Measurements from ENCODE around the gene DDAH1.

The DDAH1 gene

DNA sequence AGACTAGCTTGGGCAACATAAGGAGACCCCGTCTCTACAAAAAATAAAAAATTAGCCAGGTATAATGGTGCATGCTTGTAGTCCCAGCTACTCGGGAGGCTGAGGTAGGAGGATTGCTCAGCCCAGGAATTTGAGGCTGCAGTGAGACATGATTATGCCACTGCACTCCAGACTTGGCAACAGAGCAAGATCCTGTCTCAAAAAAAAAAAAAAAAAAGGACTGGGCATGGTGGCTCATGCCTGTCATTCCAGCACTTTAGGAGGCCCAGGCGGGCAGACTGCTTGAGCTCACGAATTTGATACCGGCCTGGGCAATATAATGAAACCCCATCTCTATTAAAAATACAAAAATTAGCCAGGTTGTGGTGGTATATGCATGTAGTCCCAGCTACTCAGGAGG is 141.2 kb downstream of the DDAH1 start:
- no peak for DNase-seq

DNA sequence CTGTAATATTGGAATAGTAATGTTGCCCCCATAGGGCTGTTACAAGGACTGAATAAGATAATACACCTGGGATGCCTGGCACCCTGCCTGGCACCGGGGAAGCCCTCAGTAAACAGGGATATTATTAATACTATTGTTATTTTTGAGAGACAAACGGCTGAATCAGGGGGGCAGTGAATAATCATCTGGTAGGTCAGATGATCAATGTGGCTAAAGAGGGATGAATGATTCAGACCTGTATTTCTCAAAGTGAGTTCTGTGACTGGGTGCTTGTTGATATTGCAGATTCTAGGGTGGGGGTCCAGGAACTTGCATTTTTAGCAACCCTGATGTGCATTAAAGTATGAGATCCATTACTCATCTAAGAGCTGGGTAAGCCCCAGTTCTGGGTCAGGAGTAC is 142.3 kb downstream of the DDAH1 start:
- DNase-seq = no peak

DNA sequence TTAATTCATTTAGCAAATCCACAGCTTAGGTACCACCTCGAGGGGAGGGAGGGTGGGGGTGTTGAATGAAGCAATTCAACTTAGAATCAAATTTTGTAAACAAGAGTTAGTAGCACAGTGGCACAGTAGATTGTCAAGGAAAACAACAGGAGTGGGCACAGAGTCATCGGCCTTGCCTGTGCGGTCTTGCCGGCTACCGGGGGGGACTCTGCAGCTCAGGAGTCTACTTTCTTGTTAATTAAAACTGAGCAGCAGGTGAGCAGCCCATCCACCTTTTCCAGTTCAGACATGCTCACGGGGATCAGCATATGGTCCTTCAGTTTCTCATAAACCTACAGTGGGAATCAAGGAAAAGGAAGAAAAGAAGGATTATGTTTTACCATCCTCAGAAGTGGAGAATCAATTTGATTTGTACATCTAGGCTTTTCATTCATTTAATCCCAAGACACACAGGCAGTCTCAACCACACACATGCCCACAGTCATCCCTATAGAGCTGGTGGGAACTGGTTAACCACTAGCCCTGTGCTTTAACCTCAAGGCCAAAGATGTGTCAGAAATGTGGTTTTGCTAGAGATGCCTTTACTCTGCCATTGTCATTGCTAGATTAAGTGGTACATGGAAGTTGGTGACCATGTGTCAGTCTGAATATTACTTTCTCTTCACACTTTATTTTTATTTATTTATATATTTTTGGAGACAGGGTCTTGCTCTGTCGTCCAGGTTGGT is 143.6 kb downstream of the DDAH1 start:
- DNase-seq = no peak

DNA sequence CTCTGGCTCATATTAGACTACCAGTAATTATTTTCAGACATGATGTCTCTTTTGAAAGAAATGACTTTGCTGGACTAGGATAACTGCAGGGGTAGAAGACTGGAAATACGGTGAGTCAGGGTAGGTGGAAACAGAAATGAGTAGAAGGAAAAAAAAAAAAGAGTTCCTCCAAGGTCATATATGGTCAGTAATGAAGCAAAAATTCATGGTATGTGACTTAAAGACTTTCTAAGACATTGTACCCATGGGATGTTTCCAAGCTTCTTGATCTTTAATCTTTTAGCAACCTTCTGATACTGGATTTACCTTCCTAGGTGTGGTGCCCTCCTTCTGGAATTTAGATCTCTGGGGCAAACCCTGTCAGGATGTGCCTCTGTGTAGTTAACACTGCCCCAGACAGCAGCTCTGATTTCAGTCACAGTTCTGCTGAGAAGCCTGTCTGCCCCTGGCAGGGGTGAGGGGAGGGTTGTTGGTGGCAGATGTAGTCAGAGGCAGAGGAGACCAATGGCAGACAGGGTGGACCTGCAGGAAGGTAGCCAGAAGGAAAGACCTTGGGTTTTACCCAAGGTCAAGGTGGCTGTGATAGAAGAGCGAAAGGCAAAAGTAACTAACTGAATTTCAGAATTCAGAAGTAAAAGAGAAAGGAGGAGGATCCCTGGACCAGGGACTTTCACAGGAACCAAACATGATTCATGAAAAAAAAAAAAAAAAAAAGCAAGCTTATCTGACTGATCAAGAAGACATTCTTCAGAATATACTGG is 144.4 kb downstream of the DDAH1 start:
- DNase-seq = no peak

GRCh38 chr1:85319931-85320330 is 145.0 kb downstream of the DDAH1 start:
- no peak for DNase-seq

DNA sequence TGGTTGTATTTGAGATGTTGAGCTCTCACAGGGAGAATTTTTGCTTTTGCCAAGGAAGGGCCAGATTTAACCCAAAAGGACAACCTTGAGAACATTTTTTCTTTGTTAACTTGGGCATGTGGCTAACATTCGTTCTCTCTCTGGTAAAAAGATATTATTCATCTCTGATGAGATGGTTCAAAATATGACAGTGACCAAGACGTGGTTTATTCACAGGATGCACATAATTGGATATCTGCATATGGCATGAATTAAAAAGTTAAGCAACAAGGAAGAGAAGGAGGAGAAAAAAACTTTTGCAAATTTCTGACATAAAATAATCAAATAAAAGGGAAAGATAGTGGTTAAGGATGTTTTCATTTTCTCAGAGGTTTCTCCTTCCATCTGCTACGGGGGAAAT is 145.5 kb downstream of the DDAH1 start:
- DNase-seq = no peak

GRCh38 chr1:85318217-85318616 is 146.7 kb downstream of the DDAH1 start:
- no peak for DNase-seq

DNA sequence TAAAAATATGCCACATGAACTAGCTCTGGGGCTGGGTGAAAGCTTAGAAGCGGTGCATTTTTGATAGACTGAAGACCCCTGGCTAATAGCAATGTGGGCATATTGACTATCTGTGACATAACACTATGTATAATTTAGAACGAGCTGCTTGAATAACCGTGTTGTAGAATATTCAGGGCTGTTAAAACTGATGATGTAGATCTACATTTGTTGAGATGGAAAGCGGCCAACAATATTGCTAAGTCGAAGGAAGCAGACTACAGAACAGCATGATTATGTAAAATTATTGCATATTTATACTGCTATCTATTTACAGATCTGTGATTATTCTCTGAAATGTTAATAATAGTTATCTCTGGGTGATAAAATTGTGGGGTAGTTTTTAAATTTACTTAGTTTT is 147.4 kb downstream of the DDAH1 start:
- DNase-seq = no peak

- DNase-seq = no peak
Observed at GRCh38 chr1:85316321-85316720, 148.6 kb downstream of the DDAH1 start.

DNA sequence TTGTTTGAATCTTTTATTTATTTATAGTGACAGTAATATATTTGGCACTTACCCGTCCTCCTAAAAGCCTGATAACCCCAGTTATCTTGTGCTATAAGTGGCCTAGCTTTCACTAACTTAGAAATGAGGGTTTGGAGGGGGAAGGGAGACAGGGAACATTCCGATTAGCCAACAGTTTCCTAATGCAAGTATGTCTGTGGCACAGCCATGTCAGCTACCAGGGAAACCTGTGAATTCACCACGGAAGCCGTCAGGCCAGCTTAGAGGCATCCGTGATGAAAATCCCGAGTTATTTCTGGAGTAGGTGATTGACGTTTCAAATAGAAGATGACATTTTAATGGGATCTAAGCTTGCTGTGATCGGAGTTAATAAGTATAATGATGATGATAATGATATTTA is 149.2 kb downstream of the DDAH1 start:
- no peak for DNase-seq

GRCh38 chr1:85314726-85315125 is 150.2 kb downstream of the DDAH1 start:
- no peak for DNase-seq

DNA sequence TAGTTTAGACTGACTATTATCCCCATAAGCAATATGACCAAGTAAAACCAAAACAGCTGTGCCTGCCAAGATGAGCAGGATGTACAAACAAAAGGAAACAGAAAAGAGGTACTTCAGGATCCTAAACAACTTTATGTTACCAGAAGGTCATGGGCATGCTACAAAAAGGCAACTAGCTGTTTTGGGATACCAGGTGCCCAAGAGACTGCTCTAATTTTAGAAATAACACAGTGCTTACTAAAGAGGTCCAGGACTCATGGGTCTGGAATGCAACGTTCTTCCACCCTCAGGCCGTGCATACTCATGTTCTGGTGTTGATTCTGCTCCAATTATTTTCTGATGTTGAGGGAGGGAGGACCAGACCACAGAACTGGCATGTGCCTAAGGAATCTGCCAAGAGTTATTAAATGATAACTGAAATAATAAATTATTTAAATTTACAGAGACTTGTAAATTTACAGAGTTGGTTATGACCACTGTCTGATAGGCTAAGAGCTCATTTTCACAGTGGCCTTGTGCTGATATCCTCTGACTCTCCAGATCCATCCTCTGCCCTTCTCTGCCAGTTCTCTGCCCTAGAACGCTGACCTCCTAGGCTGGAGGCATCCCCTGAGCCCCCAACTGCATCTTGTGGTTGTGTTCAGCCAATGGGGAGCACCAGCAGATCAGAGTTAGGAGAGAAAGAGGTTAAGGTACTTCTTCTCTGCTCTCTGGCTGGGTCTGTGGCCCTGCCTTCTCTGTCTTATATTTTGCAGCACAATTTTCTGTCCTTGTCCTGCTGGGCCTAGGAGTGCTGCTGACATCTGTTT is 150.9 kb downstream of the DDAH1 start:
- no peak for DNase-seq

DNA sequence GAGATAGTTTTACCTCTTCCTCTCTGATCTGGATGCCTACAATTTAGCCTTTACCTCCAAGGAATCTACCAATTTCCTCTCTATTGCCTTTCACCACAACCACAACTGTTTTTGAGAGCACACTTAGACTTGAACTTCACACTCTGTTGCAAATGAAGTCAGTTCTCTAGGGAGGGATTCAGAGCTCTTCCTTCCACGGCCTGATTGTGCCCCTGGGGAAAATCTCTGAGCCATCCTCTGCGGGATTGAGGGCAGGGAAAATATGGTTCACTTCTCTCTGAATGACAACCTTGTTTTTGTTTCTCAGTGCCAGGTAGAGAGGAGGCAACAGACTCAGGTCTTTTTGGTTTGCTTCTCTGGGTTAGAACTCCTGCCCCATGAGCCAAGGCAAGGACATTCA is 153.1 kb downstream of the DDAH1 start:
- DNase-seq = no peak

GRCh38 chr1:85308833-85309350 is 156.1 kb downstream of the DDAH1 start:
- DNase-seq = no peak

- peak; percentile 51 to 52 for DNase-seq
Observed at GRCh38 chr1:85307987-85308832, 156.7 kb downstream of the DDAH1 start.

GRCh38 chr1:85306236-85306635 is 158.7 kb downstream of the DDAH1 start:
- DNase-seq = no peak

DNA sequence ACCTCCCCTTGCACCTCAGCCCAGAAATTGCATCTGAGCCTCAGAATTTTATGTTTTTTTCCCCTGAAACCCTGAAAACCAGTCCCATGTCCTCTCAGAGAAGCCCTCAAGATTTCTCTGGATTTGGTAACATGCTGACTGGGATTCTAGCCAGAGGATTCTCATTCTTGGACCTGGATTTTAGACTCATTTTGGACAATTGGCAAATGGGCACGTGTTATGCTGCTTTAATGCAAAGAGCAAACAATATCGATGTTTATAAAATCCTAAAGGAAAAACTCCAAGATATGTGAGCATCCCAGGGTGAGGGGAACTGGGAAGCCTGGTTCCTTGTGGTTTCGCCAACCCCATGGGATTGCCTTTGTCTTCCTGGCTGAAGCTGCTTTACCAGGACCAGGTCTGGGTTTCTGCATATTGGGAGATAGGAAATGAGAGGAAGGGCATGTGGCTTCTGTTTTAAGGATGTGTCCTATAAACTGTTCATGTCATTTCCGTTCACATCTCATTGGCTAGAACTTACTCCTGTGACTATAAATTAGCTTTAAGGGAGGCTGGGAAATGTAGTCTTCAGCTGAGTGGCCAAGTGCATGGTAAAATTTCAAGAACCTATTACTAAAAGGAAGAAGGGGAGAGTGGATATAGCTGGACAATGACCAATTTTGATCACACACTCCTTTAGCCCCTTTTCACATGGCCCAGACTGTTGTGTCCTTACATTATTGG is 161.4 kb downstream of the DDAH1 start:
- no peak for DNase-seq

GRCh38 chr1:85300140-85300539 is 164.8 kb downstream of the DDAH1 start:
- no peak for DNase-seq

- DNase-seq = peak; percentile 56 to 66
Observed at GRCh38 chr1:85297855-85298629, 166.9 kb downstream of the DDAH1 start.

DNA sequence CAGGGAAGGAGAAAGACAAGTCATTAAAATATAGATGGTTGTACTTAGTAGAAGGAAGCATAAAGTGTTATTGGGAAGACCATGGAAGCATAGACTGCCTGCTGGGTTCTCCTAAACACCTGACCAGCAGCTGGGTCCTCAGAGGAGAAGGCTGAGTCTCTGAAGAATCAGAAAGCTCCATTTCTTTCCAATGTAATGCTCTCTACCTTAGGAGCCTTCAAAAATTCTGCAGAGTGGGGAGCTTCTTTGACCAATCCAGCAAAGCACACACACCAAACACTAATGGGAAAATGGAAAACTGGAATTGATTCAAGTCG is 167.5 kb downstream of the DDAH1 start:
- DNase-seq = no peak

DNA sequence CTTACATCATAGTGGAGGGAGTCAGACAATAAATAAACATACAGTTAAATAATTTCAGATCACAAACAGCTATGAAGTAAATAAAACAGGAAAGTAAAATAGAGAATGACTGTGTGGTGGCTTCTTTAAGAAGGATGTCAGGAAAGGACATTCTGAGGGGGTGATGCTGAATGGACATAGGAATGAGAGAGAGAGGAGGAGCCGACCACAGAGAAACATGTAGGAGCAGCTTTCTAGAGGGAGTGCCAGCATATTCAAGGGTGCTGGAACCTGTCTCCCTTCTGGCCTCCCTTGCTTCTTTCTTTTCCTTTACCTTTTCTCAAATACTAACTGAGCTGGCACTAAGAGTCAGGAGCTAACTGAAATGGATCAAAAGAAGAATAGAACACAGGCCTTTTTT is 168.0 kb downstream of the DDAH1 start:
- DNase-seq = no peak

Measured in activated CD4-positive, alpha-beta T cell treated with anti-CD3 and anti-CD28 coated beads, Interleukin-2, amount 50 U/mL, for 4 hours (primary cell).